ENCODE measurements around the gene MZT2B.
"Not testable (repeated sequence)": the region's sequence is repeated elsewhere in the genome, so short reads cannot be mapped to it uniquely, and the experiment has no call there.

MZT2B gene

DNA sequence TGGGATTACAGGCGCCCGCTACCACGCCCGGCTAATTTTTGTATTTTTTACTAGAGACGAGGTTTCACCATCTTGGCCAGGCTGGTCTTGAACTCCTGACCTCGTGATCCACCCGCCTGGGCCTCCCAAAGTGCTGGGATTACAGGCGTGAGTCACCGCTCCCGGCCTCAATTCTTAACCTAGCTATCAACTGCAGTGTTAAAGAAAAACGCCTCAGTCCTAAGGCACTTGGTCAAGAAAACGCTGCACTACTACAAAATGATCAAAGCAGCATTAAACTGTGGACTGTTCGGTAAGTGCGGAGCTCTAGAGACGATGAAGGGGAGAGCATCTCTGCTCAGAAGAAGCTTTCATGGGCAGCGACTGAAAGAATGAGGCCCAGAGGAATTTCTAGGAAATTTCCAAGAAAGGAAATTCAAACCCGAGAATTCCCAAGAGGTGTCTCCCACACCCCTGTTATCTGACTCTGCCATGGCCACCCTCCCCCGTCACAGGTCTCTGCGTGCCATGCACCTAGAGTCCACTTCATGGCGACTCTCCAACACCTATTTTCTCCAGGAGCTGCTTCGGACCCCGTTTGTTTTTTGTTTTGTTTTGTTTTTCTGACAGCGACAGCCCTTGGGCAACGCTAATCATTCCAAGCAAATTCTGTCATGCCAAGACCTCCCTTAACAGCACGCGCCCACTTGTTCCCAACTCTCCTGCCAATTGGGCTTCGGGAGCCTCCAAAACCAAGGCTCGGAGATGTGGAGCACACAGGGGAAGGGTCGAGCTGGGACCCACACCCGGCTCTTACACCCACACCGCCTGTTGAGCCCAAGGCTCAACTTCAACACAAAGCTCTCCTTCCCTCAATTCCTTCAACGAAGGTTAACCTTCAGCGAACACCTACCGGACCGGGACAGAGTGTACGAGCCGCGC lies 1.4 kb upstream of the MZT2B start:
- DNase-seq: not testable (repeated sequence)

GRCh38 chr2:130181325-130181879 lies 660 bp upstream of the MZT2B start, which contains the start of gene SMPD4:
SMPD4 (minus strand) TSS chr2:130181602; CDS start chr2:130176592, 5,010 bp downstream.
- DNase-seq: peak; percentile 96 to 98

DNA sequence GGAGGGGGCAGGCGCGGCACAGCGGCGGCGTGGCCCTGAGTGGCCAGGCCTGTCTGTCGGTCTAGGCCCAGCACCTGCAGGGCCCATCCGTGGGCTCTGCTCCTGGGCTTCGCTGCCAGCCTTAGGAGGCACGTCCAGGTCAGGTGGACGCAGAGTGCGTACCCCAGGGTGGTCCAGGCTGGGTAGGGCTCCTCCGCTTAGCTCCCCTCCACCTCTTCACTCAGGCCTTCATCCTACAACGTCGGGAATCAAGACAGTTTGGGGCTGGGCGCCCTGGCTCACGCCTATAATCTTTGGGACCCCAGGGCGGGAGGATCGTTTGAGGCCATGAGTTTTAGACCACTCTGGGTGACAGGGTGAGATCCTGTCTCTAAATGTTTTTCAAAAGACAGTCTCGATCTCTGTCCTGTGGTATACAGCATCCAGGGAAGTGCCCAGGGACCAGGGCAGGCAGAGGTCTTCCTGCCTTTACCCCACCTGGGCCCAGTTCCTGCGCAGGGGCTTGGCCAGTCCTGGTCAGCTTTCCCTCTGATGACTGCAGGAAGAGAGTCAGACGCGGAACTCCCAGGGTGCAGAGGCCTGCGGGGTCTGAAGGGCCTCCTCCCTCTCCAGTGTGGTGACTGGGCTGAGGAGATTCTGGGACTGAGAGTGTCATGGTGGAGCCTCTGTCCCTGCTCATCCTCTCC lies 907 bp downstream of the MZT2B start:
- DNase-seq: peak in 1 of 2 donors; percentile 15

DNA sequence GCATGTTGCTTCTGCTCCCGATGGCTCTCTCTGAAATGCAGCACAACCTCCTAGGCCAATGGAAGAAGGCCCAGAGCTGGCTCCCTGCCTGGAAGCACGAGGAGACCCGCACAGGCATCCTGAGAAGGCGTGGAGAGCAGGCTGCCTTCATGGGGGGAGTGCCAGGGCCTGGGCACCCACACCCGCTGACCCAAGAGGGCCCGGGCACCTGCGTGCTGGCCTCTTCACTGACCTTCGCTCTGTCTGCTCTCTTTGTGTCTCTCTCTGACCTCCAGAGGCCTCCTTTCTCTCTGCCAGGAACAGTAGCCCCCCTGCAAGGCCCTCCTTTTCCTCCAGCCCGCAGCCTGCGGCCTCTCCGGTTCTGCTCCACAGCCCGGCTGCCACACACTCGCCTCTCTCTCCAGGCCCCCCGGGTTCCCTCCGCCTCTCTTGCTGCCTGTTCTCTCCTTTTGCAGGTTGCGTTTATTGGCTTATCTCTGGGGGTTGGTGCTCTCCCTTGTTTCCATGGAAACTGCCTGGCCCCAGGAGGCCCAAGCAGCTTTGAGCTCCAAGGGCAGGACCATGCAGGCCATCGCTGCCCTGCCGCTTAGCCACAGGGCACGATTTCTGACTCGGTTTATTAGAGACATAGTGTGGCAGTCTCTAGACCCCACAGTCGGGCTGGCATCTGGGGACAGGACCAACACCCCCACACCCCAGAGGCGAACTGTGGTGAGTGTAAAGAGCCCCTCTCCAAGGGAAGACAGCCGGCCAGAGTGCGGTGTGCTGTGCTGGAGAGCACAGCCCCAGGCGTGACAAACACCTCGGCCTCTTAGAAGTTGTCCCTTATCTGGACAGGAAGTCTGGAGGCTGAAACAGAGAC lies 1.7 kb downstream of the MZT2B start:
- no peak for DNase-seq

DNA sequence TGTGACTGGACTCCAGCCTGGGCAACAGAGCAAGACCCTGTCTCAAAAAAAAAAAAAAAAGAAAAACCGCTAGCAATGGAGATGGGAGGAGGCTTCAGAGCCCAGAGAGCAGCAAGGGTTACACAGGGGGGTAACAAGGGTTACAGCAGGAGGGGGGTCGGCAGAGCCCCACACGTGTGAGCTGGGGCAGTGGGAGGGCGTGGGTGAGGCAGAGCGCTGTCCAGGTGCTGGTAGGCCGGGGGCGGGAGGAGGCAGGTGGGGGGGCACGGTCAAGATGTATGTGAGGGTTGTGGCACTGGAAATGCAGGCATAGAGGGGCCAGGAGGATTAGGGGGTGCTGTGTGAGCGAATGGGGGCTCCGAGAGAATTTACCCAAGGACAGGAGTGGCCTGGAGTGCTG lies 3.4 kb downstream of the MZT2B start:
- DNase-seq: no peak

GRCh38 chr2:130185896-130186295 lies 3.8 kb downstream of the MZT2B start:
- no peak for DNase-seq

DNA sequence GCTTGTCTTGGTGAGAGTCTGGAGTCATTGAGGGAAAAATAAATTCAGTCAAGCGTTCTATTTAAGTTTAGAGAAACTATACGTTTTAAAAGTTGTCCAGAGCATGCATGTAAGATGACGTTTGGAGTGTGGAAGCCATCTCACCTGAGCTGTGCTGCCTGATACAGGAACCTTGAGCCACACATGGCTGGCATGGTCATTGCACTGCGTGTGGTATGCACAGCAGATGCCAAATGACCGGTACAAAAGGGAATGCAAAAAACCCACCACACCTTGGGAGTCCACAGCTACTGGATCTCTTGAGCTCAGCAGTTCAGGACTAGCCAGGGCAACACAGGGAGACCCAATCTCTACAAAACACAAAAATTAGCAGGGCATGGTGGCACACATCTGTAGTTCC lies 4.3 kb downstream of the MZT2B start:
- DNase-seq: no peak

DNA sequence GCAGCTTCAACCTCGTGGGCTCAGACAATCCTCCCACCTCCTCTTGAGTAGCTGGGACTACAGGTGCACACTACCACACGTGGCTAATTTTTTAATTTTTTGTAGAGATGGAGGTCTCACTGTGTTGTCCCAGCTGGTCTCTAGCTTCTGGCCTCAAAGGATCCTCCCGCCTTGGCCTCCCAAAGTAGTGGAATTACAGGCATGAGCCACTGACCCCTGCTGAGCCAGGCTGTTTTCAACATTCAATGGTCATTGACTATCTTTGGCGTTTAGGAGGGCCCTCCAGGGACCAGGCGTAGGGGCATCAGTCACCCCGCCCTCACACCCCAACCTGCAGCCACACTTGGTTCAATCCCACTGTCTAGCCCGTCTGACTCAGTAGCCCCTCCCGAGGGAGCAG lies 5.2 kb downstream of the MZT2B start:
- no peak for DNase-seq

DNA sequence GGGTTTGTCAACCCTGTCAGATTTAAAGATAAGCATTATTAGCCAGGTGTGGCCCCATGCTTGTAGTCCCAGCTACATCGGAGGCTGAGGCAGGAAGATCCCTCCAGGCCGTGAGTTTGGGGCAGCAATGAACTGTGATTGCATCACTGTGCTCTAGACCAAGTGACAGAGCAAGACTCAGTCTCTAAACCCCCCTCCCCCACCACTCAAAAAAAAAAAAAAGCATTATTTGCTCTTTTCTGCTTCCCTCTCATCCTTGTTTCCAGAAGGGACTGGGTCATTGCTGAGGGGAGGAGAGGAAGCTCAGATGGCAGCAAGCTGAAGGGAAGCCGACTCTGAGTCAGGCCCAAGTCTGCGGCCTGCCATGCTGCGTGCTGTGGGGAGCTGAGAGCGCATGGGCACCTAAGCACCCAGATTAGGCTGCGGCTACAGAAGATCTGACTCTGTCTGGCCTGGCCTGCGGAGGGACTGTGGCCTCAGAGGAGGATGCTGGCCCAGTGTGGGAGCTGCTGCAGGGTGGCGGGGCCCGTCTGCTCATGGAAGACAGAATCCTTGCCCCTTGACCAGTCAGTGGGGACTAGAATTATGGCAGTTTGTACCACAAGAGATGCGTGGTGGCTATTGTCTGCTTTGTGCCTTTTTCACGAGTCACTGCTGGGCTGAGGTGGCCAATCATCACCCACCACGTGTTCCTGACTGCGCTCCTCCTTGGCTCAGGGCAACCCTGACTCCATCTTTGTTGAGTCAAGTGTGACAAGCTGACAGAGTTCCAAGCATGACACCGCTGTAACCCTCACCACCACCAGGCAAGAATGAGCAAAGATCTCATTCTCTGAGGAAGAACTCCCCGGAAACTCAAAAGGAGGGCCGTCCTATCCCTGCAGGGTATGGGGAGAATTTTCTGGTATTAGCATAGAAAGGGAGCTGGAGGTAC lies 6.1 kb downstream of the MZT2B start:
- DNase-seq: not testable (repeated sequence)

GRCh38 chr2:130188958-130189357 lies 6.9 kb downstream of the MZT2B start:
- DNase-seq: not testable (repeated sequence)

DNA sequence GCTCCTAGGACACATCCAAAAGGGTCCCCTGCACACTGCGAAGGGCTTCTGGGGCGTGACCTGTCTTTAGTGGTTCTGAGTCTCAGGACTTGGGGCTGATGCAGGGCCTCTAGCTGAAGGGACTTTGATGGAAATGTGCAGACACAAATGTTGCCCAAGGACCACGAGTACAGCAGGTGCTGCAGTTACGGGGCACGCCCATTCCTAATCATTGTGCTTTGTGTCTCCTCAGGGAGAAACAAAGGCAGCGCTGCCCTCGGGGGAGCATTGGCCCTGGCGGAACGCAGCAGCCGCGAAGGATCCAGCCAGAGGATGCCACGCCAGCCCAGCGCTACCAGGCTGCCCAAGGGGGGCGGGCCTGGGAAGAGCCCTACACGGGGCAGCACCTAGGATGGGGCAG lies 8.2 kb downstream of the MZT2B start:
- DNase-seq: no peak

DNA sequence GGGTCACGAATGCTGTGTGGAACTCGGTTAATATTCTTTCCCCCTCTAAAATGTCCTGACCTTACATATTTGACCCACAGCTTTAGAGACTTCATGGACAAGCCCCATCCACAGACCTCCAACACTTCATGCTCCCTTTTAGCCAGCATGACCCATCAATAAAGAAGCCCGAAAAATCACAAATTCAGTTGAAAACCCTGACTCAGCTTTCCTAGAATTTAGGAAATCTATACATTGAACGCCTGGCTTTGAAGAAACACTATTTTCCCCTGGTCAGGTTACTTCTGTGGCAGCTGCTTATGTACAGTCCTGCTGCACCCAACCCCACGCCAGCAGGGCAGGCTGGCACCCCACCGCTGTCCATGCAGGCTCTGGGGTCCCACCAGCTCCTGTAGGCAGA lies 9.3 kb downstream of the MZT2B start:
- not testable (repeated sequence) for DNase-seq

DNA sequence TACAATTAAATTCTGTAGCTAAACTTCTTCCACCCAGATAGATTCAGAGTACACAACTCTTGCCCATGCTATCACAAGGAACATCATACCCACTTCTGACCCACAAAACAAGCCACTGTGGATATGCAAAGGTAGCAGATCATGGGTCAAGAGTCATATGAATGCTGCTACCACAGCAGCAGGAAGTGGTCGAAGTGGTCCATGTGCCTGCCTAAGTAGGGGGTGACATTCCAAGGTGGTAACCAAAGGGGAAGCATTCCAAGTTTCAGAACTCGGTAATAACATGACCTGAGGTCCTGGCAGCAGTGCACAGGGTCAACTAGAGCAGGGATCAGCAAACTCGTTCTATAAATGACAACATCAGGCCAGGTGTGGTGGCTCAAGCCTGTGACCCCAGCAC lies 10.4 kb downstream of the MZT2B start:
- DNase-seq: not testable (repeated sequence)

DNA sequence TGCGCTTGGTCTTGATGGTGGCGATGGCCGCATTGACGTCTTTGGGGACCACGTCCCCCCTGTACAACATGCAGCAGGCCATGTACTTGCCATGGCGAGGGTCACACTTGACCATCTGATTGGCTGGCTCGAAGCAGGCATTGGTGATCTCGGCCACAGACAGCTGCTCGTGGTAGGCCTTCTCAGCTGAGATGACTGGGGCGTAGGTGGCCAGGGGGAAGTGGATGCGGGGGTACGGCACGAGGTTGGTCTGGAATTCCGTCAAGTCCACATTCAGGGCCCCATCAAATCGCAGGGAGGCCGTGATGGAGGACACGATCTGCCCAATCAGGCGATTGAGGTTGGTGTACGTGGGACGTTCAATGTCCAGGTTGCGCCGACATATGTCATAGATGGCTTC lies 11.8 kb downstream of the MZT2B start:
- not testable (repeated sequence) for DNase-seq

DNA sequence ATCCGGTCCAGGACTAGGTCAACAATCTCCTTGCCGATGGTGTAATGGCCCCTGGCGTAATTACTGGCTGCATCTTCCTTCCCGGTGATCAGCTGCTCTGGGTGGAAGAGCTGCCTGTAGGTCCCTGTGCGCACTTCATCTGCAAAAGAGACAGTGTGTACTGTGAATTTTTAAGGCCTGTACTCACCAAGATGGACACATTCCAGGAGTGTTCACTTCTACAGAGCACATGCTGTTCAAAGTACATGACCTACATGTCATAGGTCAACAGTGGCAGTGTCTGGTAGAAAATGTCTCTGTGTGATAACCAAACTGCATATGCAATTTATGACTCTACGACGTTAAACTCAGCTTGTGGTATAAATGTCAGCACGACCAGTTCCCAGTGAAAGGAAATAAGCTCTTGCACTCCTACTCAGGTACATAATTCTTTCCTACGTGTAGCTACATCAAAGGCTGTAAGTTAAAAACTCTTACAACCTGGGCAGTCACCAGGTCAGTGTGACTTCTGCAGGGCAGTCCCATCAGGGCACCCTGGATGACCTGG lies 13.1 kb downstream of the MZT2B start:
- DNase-seq: not testable (repeated sequence)

DNA sequence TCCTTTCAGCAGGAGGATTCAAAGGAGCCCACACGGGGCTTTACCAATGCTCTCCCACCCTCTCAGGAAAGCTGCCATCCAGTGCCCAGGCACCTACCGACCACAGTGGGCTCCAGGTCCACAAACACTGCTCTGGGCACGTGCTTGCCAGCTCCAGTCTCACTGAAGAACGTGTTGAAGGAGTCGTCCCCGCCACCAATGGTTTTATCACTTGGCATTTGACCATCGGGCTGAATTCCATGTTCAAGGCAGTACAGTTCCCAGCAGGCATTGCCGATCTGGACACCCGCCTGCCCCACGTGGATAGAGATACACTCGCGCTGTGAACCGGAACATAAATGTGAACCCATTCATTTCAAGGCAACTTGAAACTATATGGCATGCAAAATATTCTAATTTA lies 14.0 kb downstream of the MZT2B start:
- not testable (repeated sequence) for DNase-seq

GRCh38 chr2:130198343-130198742 lies 16.3 kb downstream of the MZT2B start, which contains the start of gene TUBA3E:
TUBA3E (minus strand) TSS chr2:130198439; CDS start chr2:130198360, 79 bp downstream.
- no peak for DNase-seq

GRCh38 chr2:130202518-130202917 lies 20.5 kb downstream of the MZT2B start:
- DNase-seq: not testable (repeated sequence)

- DNase-seq: not testable (repeated sequence)
Observed at GRCh38 chr2:130203150-130203549, 21.1 kb downstream of the MZT2B start.

DNA sequence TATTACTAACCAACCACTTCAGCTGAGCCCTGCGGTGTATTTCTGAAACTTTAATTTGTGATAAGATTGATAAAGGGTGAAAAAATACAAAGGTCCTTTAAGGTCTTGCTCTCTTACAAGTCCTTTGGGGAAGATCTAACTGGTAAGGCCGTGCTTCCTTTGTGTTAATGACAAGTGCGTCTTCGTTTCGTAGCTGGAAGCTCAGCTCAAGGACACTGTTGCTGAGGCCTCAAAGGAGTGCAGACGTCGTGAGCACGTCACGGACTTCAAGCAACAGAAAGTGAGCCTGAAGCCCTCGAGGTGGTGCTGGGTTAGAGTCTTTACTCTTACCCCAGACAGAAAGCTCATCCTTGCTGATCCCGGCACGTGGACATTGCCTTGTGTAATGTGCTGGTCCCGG lies 25.0 kb downstream of the MZT2B start:
- not testable (repeated sequence) for DNase-seq

- DNase-seq: not testable (repeated sequence)
Observed at GRCh38 chr2:130219147-130219546, 37.1 kb downstream of the MZT2B start.

Data from activated CD4-positive, alpha-beta T cell treated with anti-CD3 and anti-CD28 coated beads for 4 hours (primary cell).